WI38 (cell line): Measurements from ENCODE around the gene NMRK2.
"Not testable (repeated sequence)": the region's sequence is repeated elsewhere in the genome, so short reads cannot be mapped to it uniquely, and the experiment has no call there.

ENCODE experiments used
- H3K4me3 ChIP-seq: 2 replicates; pipeline ENCODE4 v1.5.1; 2011; ENCODE audit warnings: low read depth, mild to moderate bottlenecking, control low read depth, low read length
- CTCF ChIP-seq: IDR thresholded peaks from 2 replicates; pipeline ENCODE4 v1.5.1; 2012; ENCODE audit warnings: low read depth, mild to moderate bottlenecking, control low read depth, low read length

NMRK2 gene

GRCh38 chr19:3932931-3933810 is at the start of gene NMRK2:
Gene NMRK2, plus strand, starts transcription at chr19:3933069. Its CDS starts 603 bp downstream, at chr19:3933672.
- TF ChIP-seq CTCF, result no peak
- no peak within 1 kb of the TSS for H3K4me3 ChIP-seq

- TF ChIP-seq CTCF, result no peak
- H3K4me3 ChIP-seq, result no peak overlapping the region
Measured at GRCh38 chr19:3890591-3890990, 42.3 kb upstream of the NMRK2 start.

GRCh38 chr19:3893509-3894179 is 39.2 kb upstream of the NMRK2 start:
- H3K4me3 ChIP-seq, result no peak overlapping the region
- TF ChIP-seq CTCF, result no peak

- H3K4me3 ChIP-seq, result not testable (repeated sequence)
Measured at GRCh38 chr19:3894959-3895358, 37.9 kb upstream of the NMRK2 start.

GRCh38 chr19:3895788-3896187 is 37.1 kb upstream of the NMRK2 start:
- no peak overlapping the region for H3K4me3 ChIP-seq
- no peak for TF ChIP-seq CTCF

- no peak for TF ChIP-seq CTCF
- no peak overlapping the region for H3K4me3 ChIP-seq
Measured at GRCh38 chr19:3897936-3898335, 34.9 kb upstream of the NMRK2 start.

GRCh38 chr19:3898426-3898825 is 34.4 kb upstream of the NMRK2 start:
- H3K4me3 ChIP-seq, result no peak overlapping the region
- no peak for TF ChIP-seq CTCF
